COLO829 (cell line): Measurements from ENCODE around the gene C10orf105.

Experiments
- DNase-seq: peaks from one replicate; pipeline ENCODE4 v3.0.0; 2012; ENCODE audit warnings: low spot score

The C10orf105 gene, protein sequence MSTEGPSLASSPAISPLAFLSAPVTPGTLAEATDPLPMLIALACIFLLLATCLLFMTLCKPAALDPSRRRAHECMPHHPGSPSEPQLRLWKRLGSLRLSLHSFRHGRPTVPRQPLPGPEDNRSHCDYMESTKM

DNA sequence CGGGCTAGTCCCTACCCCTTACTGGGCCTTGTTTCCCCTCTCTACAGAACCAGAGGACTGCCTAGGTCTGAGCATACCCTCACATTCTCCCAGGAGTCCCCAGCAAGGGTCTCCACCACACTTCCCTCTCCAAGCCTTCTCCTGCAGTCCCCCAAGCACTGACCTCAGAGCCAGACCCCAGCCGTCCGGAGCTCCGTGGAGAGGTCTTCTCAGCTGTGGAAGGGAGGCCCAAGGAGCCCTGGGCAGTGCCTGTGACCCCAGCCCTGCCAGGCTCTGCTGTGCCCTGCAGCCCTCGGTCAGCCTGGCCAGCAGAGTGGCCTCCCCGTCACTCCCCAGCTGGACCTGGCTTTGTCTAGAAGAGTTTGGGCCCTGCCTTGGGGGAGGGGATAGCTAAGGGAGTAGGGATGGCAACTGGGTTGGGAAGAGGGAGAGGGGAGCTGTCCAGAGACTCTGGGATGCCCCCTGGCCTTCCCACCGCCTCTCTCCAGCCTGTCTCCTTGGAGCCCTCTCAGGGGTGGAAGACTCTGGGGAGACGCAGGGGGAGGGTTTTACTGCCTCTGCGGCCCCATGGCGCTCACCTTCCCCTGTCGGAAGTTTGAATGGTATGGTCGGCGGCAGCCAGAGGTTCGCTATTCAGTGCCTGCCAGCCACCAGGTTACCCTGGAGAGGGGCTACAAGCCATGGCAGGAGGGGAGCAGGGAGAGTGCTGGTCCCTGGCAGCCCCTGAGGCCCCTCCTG is at the start of gene C10orf105:
Gene C10orf105, minus strand, starts transcription at position 315 of the 738 bp plus-strand sequence. CDS start 3,441 bp downstream, outside the sequence.
- DNase-seq: no peak

DNA sequence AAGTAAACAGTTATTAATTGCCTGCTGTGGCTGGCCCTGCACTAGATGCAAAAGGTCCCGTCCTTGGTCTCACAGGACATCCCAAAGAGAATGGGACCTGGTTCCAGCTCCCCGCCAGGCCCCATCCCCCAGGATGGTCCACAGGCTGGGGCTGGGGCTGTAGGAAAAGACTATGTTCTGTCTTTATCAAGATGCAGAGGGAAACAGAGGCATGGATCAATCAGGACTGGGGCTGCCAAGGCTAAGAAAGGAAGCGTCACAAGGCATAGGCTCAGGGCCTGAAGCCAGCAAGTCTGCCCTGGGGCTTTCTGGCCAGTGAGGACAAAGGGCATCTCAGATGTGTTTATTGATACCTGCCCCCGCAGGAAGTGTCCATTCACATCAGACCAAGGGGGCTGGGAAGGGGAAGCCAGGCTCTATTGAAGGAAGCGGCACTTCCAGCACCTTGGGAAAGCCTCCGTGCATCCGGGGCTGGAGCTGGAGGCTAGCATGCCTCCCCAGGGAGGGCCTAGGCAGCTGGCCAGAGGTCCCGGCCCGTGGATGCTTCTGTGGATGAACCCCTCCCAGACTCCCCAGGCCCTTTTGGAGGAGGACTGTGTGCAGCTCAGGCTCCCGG is 48.0 kb upstream of the C10orf105 start:
- DNase-seq: peak; percentile 45

DNA sequence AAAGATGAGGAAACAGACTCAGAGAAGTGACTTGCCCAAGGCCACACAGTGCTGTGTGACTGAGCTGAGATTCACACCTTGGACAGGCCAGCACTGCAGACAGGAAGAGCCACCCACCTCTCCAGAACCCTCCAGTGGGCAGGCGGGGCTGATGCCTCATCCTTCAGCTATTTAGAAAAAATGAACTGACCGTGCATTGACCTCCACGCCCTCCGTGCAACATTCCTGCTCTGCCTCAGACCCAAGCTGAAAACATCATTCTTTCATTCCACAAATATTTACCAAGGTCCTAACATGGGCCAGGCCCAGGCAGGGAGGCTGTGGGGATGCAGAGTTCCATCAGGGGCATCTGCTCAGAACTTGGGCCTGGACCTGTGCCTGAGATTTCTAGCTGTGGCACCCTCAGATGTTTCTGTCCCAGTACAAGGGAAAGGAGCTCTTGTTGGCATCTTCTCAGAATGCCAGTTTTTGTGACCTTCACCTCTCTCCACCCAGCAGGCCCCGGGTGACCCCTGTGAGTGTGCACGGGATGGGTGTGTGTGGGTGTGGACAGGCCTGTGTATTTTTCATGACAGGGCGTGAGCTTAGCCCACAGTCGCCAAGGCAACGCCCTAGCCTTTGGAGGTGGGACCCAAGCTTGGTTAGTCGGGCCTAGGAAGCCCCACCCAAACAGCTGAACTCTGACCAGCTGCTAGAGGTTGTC is 47.3 kb upstream of the C10orf105 start:
- peak; percentile 62 for DNase-seq

DNA sequence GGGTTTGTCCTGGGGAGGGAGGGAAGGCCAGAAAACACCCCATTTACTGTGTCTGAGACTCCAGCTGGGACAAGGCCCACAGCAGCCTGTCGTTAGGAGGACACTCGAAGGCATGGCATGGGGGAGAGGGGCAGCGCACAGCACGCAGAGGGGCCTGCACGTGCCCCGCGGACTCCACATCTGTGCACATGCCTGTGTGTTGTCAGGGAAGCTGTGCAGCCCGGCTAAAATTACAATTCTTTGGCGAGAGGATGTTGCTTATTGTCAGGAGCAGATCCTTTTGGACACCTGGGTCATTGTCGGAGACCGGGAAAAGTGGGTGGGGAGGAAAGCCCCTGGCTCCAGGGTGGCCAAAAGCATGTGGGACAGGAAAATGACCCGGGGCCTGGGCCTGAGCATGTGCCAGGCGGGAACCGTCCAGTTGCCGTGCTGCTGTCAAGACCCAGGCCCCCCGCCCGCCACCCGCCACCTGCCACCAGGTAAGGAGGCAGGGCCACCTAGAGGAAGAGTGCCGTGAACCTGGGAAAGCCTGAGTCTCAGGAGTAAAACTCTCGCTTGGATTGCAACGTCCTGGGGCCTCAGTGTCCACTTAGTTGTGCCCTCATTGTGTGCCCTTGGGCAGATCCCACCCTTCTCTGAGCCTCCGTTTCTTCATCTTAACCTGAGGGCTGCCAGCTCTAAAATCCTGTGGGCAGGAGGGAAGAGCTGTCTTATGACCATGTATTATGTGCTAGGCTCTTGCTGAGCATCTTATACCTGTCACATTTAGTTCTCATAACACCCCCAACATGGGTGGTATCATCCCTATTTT is 46.5 kb upstream of the C10orf105 start:
- no peak for DNase-seq

DNA sequence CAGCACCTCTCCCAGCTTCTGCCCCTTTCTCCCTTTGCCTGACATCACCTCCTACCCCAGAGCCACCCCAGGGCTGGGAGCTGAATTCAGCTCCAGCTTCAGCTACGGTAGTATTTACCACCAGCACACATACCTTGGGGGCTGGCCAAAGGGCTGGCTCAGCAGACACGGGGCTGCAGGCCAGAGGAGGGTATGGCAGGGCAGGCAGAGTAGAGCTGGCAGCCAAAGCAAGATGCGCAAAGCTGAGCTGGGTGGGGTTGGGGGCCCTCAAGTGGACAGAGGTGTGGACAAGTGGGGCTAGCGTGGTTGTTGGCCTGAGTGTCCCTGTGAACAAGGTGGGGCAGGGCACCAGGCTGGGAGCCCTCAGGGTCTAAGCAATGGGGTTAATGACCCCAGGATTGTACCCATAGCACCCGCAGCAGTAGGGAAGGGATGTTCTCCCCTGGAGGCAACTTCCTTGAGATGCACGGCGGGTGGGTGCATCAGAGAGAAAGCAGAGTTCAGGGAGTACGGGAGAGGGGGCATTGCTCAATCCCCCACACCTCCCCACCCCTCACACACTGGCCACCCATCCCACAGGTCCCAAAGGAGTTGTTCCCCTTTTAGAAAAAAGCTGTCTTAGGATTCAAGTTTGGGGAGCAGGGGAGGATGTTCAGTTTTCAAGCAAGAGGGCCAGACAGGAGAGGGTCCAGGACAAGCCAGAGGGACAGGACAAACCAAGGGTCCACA is 45.8 kb upstream of the C10orf105 start:
- no peak for DNase-seq

DNA sequence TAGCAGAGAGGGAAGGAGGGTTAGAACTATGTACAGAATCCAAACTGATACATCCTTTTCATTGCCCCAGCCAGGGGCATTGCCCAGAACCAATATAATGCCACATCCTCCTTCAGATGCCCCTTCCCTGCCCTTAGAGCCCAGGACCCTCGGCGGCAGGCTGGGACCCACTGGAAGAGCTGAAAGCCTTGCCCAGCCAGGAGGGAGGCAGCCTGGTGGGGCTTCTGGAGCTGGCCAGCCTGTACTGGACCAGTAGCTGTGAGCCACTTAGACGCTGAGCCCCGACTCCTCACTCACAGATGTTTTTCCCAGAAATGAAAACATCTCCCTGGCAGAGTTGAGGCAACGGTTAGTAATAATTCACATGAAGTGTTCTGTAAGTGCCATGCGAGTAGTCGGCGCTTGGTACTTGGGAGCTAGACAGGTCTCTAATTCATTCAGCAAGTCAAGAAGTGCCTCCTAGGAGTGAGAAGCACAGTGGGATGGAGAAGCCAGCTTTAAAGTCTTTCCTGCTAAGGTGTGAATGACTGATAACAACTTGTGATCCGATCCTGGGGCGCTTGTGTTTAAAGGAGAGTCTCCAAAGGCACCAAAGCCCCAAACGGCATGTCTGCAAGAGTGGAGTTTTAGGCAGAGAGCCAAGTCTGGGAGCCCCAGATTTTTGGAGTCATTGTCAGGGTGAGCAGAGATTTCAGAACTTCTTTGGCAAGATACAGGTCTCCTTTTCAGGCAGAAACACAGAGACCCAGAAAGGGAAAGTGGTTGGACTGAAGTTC is 44.0 kb upstream of the C10orf105 start:
- DNase-seq: no peak

DNA sequence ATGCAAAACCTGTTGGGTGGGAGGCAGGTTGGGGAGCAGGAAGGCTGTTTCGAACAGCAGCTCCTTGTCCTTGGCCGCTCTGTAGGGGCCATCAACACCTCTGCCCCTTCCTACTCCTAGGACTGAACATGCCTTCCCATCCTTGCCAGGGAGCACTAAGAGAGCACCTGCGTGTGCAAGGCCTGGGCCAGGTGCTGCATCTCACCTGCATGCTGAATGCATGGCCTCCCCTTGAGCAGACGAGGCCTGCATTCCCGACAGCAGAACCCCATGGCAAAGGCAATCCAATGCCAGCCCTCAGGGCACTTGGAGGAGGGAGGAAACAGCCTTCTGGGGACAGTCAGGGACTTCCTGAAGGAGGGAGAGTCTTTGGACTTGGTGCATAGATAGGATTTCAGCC is 42.7 kb upstream of the C10orf105 start:
- no peak for DNase-seq

DNA sequence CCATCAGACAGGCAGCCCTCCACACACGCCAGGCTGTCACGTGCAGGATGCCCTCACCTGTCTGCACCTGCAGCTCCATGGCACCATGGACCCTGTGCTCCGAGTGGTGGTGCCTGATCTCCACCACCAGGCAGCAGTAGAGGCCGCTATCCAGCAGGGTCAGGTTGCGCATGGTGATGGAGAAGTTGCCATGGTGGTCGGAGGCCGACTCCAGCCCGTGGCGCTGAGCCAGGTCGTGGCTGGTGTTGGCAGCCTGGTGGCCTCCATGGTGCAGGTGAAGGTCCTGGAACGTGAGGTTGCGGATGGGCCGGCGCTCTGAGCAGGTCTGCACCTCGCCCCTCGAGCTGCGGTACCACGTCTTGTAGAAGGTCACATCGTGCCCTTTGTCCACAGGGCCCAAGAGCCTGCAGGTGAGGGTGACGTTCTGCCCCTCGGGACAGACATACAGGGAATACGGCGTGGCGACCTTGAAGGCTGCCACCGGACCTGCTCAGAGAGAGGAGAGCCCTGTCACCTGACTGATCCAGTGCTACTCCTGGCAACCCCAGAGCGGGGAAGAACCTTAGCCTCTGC is 42.0 kb upstream of the C10orf105 start:
- DNase-seq: no peak

DNA sequence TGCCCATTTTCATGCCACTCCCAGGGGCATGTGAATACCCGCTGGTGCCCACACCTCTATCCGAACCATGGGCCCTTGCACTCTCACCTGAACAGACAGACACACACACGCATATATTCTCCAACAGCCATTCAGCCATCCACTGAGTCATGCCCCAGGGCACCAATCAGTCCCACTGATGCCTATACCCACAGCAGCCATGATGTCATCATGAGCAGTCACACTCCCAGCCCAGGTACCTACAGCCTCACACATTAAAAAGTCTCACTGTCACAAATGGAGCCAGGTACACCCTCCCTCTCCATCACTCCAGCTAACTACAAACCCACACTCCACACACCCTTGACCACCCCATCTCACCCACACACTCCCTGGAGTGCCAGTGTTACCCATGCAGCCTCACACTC is 41.5 kb upstream of the C10orf105 start:
- DNase-seq: no peak

DNA sequence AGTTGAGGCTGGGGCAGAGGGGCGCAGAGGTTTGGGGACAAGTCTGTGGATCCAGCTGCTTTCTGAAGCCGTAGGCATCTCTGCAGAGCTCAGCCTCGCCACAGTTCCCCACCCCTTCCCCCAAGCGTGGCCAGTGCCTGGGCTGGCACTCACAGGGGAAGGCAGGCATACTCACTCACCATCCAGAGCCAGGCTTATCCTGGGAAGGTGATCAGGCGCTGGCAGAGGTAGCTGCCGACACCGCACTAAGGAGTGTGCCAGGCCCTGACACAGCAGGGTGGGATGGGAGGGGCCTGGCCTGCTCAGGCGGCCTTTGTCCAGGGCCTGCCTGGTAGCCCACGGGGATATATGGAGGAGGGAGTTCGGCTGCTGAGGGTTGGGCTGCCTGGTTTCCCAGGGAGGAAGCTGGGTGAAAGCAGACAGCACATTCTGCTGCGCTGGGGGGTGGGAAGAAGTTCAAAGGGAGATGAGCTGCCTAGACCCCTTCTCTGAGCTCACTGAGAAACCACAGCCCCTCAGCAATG is 37.9 kb upstream of the C10orf105 start:
- no peak for DNase-seq

DNA sequence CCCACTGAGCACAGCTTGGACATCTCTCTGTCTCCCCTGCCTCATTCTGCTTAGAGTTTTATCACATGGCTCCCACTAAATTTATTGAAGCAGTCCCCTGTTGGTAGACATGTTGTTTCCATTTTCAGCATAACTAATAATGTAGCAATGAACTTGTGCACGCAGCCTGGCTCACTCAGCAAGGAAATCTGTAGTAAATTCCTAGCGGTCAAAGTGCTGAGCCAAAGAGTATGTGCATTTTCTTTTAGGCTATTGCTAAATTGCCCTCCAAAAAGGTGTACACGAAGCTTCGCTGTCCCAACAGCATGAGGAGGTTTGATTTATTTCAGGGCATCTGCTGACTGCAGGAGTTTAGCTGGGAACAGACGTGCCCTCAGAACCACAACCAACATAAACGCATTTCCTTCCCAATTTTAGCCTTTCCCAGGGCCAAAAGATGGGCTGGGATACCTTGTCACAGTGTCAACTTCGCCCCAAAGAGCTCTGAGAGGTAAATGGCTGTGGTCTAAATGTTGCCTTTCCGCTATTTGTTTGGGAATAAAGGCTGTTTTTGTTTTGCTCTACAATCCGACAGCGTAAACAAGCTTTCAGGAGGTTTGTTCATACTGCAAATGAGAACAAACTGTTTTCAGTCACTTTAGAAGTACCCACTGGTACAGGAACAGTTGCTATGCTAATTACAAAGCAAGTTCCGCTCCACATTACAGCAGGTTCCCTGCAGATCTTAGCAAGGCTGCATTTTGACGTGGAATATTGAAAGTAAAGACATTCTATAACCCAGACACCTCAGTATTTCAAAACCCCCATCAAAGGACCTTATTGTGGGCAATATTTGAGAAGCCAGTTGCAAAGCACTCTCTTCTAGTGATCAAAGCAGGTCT is 37.0 kb upstream of the C10orf105 start:
- no peak for DNase-seq

DNA sequence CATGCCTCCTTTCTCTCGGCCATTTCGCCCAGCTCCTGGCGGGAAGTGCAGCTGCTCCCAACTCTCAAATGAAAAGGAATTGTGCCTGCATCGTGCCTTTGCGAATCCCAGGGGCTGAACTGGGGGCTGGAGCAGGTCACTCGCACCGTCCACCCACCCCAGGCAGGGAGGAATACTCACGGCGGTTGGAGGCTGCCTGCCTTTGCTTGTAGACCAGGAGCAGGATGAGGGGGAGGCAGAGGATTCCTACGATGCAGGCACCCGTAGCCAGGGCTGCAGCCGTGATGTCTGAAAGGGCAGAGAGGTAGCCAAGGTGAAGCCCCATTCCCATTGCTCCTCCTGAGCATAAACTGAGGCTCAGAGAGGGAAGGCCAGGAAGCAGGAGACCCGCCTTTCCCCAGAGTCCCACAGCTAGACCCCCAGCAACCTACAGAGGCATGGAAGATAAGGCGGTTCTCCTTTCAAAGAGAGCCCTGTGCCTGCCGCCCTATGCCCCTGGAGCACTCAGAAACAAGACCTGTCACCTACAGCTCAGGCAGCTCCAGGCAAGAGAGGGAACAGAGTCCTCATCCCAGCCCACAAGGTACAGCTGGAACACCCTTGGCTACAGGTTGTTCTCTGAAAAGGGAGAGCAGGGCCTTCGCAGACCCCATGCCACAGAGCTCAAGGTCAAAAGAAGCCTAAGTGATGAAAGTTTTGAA is 35.8 kb upstream of the C10orf105 start:
- no peak for DNase-seq

DNA sequence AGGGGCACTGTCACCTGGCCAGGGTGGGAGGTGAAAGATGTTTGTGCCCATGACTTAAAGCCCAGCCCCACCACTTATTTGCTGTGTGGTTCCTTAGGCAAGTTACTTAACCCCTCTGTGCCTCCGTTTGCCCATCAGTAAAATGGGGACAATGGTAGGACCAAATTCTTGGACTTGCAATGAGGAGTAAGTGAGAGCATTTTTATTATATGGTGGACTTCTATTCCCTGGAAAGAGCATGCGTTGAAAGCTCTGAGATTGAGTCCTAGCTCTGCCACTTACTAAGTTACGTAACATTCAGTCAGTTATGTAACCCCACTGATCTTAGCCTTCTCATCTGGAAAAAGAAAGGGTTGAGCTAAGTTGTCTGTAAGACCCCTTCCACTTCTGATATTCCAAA is 35.0 kb upstream of the C10orf105 start:
- DNase-seq: no peak

DNA sequence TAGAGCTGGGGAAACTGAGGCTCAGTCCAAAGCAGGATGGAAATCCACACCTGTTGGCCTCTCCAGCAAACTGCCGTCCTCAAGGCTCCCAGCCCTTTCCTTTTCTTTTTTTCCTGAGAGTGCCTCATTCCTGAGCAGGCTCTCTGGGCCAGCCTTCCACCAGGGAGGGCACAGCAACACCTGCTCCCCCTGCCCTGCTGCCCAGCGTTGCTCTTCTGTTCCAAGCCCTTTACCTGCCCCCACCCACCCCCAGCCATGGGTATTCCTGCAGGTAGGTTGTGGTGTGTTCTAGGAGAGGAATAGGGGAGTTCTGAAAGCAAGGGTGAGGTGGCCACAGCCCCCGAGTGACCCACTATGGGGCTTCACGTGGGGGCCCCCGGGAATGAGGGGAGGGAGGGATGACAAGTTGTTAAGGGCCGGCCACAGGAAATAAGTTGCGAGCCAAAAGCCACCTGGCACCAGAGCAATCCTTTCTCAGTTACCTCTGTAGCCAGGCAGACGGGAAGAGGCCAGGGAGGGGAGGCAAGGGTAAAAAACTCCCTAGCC is 34.5 kb upstream of the C10orf105 start:
- DNase-seq: no peak

DNA sequence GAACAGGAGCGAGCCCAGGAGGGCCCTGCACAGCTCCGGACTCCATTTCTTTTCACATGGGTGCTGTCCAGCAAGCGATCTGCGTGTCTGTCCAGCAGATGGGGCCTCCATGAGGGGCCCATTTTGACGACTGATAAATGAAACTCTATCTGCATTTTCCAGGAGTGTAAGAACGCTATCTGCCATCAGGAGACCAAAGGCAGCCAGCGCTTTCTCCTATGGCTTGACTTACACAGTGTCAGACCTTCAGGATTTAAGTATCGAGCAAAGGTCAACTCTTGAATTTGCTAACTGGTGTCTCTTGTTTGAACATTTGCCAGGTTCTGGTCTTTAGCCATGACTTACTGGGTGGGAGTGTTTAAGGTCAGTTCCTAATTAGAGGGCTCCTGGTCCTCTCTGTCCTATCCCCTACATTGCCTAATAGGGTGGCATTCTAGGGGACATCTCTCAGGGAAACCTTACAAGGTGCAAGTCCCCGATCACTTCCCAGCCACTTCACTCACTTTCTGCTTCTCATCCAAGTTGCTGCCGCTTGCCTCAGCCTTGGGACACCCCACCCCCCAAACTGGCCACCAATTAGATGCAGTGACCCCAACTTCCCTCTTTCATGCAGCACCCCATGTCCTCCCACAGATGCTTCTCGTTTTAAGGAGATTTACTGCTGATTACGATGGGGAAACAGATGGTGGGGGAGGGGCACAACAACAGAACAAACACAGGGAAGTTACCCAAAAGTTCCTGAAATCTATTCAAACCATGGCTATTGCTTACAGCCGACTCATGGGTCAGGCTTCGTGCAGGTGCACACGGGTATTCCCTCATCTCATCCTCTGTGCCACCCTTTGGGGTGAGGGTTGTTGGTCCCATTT is 33.7 kb upstream of the C10orf105 start:
- DNase-seq: no peak

DNA sequence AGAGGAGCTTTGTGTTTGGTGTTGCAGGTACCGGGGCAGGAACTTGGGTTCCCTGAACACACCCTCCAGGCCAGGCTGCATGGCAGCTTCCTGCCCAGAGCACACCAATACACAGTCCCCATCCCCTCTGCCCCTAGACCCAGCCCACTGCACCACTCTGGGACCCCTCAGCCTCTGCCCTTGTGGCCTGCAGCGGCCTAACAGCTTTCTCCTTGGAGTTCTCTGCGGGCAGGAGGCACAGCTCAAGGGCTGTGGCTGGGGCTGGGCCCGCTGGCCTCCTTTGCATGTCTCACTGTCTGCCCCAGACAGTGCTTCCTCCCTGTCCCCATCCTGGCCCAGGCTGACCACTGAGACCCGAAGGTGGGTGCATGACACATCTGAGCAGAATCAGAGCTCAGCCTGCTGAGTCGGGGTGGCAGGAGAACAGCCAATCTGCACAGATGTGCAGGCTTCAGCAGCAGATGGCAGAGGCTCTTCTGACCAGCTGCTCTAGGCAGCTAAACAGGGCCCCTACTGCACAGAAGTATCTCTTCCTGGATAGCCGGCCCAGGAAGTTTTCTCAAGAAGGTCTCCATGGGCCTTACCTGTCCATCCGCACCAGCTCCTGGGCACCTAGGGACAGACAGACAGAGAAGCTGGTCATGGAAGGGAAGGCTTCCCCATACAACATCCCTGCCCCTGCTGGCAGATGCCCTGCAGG is 33.0 kb upstream of the C10orf105 start:
- DNase-seq: no peak
